HG03159 (cell line): ENCODE data around the gene DPH7.
"Not testable (repeated sequence)": the region's sequence is repeated elsewhere in the genome, so short reads cannot be mapped to it uniquely, and the experiment has no call there.

Experiments used
- ATAC-seq: cut with Tn5 transposase; IDR thresholded peaks from one replicate; pipeline ENCODE4 v1.9.1; 2021; ENCODE audit warnings: mild to moderate bottlenecking, moderate library complexity; ENCODE audit not compliant: unreplicated experiment

Gene DPH7

DNA sequence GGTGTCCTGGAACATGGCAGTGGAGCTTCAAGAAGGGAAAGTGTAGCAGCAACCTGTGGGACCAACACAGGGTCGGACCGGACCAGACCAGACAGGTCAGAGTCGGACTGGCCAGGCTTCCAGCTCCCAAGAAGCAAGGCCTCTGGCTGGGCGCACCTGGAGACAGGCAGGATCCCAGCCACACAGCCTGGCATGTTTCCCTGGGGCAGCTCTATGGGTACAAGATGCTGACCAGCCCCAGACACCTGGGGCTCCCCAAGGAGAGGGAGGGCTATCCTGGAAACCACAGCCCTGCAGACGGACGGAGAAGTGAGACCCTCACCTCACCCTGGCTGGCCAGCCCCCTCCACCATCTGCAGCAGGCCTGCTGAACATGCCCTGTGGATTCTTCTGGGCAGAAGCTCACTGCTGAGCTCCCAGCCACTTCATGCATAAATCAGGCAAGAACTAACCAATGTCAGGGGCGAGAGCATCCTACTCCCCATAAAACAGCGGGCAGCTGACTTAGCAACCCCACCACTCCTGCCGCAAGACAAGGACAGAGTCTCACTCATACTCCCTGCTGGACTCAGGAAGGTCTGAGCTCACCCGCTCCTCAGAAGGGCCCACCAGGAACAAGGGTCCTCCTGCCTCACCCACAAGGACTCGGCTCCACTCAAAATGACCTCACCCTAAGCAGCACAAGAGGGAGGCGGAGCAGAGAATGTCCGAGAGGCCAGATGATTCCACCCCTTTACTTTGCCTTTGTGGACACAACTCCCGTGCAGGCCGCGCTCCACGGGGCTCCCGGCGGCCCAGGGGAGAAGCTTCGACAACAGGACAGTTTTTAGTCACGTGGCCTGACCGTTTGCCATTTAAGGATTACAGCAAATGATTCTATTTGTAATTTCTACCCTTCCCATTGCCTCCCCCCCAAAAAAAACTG is 2.9 kb upstream of the DPH7 start:
- no peak for ATAC-seq

GRCh38 chr9:137580954-137581322 is 2.2 kb upstream of the DPH7 start:
- no peak for ATAC-seq

DNA sequence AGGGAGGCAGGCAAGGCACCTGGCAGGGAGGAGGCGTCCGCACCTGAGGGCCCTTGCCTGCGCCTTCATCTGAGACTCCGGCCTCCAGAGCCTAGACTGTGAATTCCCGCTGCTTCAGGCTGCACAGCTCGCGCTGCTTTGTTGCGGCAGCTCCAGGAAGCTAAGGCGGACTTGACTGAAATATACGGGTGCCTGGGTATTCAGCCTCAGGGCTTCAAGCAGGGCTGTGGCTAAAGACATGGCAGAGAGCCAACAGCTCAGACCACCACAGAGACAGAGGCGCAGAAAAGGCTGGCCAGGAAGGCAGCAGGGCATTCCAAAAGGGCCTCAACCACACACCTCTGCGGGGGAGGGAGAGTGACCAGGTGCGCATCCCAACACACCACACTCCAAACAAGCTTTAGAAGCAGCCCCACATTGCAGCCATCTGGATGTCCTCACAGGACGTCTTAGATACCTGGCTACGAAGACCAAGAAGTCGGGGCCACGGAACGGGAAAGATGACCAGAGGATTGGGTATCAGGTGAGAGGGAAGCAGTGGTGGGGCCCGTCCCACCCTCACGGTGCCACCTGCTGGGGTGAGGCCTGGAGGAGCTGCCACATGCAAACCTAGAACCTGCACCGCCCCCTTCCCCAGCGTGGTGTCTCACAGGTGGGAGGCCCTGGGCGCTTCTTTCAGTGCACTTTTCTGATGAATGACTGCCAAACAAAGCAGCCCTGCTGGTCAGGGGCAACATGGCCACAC is 1.7 kb upstream of the DPH7 start:
- ATAC-seq, result no peak

DNA sequence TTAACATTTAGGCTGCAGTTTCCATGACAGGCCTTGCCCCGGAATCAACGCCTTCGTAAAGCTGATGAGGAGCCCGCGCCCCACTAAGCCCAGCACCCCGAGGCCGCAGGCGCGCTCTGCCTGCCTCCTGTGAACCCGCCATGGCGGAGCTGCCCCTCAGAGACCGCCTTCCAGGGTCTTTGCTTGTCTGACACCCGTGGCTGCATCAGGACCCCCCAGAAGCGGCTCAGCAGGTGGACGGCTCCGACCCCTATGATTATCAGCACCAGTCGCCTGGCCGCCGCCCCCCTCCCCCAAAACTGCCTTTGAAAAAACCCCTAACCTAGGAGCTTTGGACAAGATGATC is 507 bp upstream of the DPH7 start:
- no peak for ATAC-seq

GRCh38 chr9:137575716-137576411 is 2.9 kb downstream of the DPH7 start:
- ATAC-seq, result no peak

GRCh38 chr9:137575364-137575715 is 3.4 kb downstream of the DPH7 start:
- no peak for ATAC-seq

DNA sequence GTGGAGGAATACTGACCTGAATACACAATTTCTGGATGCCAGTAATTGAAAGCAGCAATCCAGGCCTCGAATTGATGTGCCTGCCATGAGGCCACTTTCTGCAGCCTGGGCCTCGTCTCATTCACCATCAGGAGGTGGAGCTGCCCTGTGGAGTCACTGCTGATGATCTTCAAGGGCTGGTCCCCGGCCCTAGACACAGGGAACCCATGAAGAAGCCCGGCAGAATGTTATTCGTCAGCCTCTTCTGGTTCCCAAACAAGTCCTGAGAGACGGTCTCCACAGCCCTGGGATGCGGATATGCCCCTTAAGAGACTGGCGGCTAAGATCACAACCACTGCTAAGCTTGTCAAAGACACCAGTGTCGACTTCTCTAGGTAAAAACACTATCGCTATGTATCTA is 4.5 kb downstream of the DPH7 start:
- no peak for ATAC-seq

GRCh38 chr9:137570566-137570965 is 8.2 kb downstream of the DPH7 start:
- no peak for ATAC-seq

DNA sequence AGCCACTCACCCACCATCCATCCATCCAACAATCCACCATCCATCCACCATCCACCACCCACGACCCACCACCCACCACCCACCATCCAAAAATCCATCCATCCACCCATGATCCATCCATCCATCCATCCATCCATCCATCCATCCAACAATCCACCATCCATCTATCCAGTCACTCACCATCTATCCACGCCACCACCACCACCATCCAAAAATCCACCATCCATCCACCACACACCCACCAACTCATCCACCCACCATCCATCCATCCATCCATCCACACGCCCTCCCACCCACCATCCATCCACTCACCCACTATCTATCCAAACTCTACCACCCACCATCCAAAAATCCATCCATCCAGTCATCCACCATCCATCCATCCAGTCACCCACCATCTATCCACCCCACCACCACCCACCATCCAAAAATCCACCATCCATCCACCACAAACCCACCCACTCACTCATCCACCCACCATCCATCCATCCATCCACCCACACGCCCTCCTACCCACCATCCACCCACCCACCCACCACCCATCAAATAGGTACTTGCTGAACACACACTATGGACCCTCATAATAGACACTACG is 9.0 kb downstream of the DPH7 start:
- ATAC-seq, result no peak

GRCh38 chr9:137568445-137568844 is 10.3 kb downstream of the DPH7 start:
- ATAC-seq, result not testable (repeated sequence)

DNA sequence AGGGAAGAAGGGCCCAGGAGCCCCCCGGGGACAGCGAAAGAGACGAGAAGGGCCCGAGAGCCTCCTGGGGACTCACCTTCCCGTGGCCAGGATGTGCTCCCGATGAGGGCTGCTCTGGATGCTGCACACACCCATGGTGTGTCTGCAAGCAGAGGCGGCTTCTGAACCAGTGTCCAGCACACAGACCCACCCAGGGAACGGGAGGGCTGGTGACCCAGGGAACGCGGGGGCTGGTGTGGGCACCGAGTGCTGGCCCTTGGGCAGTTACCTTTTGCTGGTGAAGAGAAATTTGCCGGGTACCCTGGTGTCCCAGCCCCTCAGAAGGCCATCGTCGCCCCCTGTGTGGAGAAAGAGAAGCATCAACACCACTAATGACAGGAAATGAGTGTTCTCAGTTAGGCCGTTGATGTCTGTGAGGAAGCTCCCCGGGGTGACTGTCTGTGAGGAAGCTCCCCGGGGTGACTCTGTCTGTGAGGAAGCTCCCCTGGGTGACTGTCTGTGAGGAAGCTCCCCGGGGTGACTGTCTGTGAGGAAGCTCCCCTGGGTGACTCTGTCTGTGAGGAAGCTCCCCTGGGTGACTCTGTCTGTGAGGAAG is 13.8 kb downstream of the DPH7 start:
- no peak for ATAC-seq

DNA sequence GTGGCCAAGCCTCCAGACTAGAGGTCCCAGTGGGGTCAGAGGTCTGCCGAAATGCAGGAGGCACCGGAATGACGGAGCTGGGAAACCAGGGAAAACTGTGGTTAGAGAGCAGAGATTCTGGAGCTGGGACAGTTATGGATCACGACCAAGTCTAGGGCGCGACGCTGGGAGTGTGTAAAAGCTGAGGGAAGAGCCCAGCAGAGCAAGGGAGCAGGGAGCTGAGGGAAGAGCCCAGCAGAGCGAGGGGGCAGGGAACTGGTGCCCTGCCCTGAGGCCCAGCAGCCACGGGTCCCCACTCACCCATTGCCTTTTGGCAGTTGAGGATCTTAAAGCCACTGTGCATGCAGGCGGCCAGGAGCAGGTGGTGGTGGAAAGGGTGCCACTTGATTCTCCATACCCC is 14.6 kb downstream of the DPH7 start:
- ATAC-seq, result no peak

- ATAC-seq, result no peak
Measured at GRCh38 chr9:137558127-137558526, 20.6 kb downstream of the DPH7 start.

- ATAC-seq, result no peak
Measured at GRCh38 chr9:137556069-137556838, 22.5 kb downstream of the DPH7 start.

DNA sequence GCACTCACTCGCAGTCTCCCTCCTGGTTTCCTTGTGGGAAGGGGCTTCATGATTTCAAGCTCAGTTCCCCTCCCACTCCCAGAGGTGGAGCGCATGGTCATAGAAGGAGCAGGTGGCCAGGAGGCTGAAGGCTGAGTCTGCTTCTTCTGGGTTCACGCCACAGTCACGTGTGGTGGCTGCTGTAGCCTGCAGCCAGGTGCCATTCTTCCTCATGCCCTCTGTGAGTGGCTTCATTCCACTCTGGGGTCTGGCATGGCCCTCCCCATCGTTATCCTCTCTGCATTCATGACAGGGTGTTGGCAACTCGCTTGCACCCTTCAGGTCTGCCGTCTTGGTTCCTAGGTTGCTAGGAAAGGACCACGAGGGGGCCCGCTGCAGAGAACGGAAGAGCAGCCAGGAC is 23.5 kb downstream of the DPH7 start:
- no peak for ATAC-seq

- ATAC-seq, result no peak
Measured at GRCh38 chr9:137554349-137554748, 24.4 kb downstream of the DPH7 start.

- ATAC-seq, result not testable (repeated sequence)
Measured at GRCh38 chr9:137553654-137554053, 25.1 kb downstream of the DPH7 start.

- peak; percentile 17 for ATAC-seq
Measured at GRCh38 chr9:137552022-137552768, 26.5 kb downstream of the DPH7 start.

DNA sequence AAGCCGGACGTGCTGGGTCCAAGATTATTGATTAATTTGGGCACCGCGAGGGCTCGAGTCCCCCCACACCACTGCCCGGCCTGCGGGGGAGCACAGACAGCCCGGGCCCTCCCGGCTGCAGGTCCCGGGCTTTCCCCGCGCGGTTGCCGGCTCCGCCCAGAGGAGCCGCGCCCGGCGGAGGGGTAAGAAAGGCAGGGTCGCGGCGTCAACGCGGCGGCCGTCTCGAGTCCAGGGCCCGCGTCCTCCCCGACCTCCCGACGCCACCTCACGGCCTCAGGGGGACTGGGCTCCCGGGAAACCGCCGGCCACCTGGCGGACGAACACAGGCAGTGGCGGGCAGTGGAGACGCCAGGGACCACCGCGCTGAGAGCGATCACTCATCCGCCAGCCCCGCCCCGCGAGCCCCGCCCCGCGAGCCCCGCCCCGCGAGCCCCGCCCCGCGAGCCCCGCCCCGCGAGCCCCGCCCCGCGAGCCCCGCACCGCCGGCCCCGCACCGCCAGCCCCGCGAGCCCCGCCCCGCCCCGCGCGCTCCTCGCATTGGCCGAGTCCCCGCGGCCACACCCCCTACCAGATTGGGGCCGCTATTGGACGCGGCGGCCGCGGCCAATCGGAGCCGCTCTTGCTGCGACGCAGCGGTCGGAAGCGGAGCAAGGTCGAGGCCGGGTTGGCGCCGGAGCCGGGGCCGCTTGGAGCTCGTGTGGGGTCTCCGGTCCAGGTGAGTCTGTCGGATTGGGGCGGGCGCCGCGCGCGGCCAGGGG is 27.3 kb downstream of the DPH7 start, which contains the start of gene MRPL41:
TSS of gene MRPL41 (plus strand) at position 616 of the 758 bp plus-strand sequence. CDS start 203 bp downstream, outside the sequence.
- ATAC-seq, result peak; percentile 82
